HEK293T (cell line): ENCODE results near the gene FBXL4.

Source experiments
- CTCF ChIA-PET: fragments of 350-600 bp; formaldehyde crosslinking; extraction: SDS; loops from one replicate; lab custom pipeline; 2021; ENCODE audit warnings: antibody characterized with exemption, inconsistent platforms; lab: Yijun Ruan, JAX
- POLR2A ChIA-PET: fragments of 350-600 bp; formaldehyde crosslinking; extraction: SDS; loops from one replicate; lab custom pipeline; 2020; ENCODE audit warnings: antibody characterized with exemption, inconsistent platforms; lab: Yijun Ruan, JAX
- DNase-seq: peaks from one replicate; pipeline ENCODE4 v3.0.0; 2012; ENCODE audit warnings: mixed read lengths; ENCODE audit errors: extremely low spot score
- ARNT ChIP-seq: fragments of 450-650 bp; IDR thresholded peaks from 2 replicates; pipeline ENCODE4 v1.6.1; 2017; ENCODE audit warnings: mild to moderate bottlenecking
- BHLHE40 ChIP-seq: fragments of 450-650 bp; IDR thresholded peaks from 2 replicates; pipeline ENCODE4 v1.6.1; 2016; ENCODE audit warnings: mild to moderate bottlenecking, moderate library complexity, borderline replicate concordance
- CTBP1 ChIP-seq: fragments of 450-650 bp; IDR thresholded peaks from 2 replicates; pipeline ENCODE4 v1.6.1; 2016; ENCODE audit warnings: borderline replicate concordance
- ELF4 ChIP-seq: fragments of 450-650 bp; IDR thresholded peaks from 2 replicates; pipeline ENCODE4 v1.6.1; 2017; ENCODE audit warnings: antibody characterized with exemption
- FOXA1 ChIP-seq: fragments of 450-650 bp; IDR thresholded peaks from 2 replicates; pipeline ENCODE4 v1.6.1; 2016; ENCODE audit warnings: mild to moderate bottlenecking
- FOXK2 ChIP-seq: fragments of 450-650 bp; IDR thresholded peaks from 2 replicates; pipeline ENCODE4 v1.6.1; 2016; ENCODE audit warnings: mild to moderate bottlenecking
- FOXM1 ChIP-seq: fragments of 450-650 bp; IDR thresholded peaks from 2 replicates; pipeline ENCODE4 v1.6.1; 2017; ENCODE audit warnings: mild to moderate bottlenecking, borderline replicate concordance
- HDGF ChIP-seq: fragments of 450-650 bp; IDR thresholded peaks from 2 replicates; pipeline ENCODE4 v1.6.1; 2017; ENCODE audit warnings: antibody characterized with exemption, borderline replicate concordance
- L3MBTL2 ChIP-seq: fragments of 450-650 bp; conservative IDR thresholded peaks from 2 replicates; pipeline ENCODE4 v1.6.1; 2016; ENCODE audit warnings: mild to moderate bottlenecking
- LEF1 ChIP-seq: fragments of 450-650 bp; IDR thresholded peaks from 2 replicates; pipeline ENCODE4 v1.6.1; 2017; ENCODE audit warnings: mild to moderate bottlenecking, borderline replicate concordance
- NFRKB ChIP-seq: fragments of 450-650 bp; IDR thresholded peaks from 2 replicates; pipeline ENCODE4 v1.6.1; 2016; ENCODE audit warnings: mild to moderate bottlenecking, moderate library complexity
- PKNOX1 ChIP-seq: fragments of 450-650 bp; IDR thresholded peaks from 2 replicates; pipeline ENCODE4 v1.6.1; 2016
- SP1 ChIP-seq: fragments of 450-650 bp; IDR thresholded peaks from 2 replicates; pipeline ENCODE4 v1.6.1; 2017
- SUZ12 ChIP-seq: fragments of 450-650 bp; IDR thresholded peaks from 2 replicates; pipeline ENCODE4 v1.6.1; 2016; ENCODE audit warnings: mild to moderate bottlenecking
- TARDBP ChIP-seq: fragments of 450-650 bp; IDR thresholded peaks from 2 replicates; pipeline ENCODE4 v1.6.1; 2016
- ZNF384 ChIP-seq: fragments of 450-650 bp; IDR thresholded peaks from 2 replicates; pipeline ENCODE4 v1.6.1; 2016

Gene FBXL4

GRCh38 chr6:98900706-98901105, 47.0 kb downstream of the FBXL4 start:
- CTCF ChIA-PET, result no interaction called here
- no peak for DNase-seq

DNA sequence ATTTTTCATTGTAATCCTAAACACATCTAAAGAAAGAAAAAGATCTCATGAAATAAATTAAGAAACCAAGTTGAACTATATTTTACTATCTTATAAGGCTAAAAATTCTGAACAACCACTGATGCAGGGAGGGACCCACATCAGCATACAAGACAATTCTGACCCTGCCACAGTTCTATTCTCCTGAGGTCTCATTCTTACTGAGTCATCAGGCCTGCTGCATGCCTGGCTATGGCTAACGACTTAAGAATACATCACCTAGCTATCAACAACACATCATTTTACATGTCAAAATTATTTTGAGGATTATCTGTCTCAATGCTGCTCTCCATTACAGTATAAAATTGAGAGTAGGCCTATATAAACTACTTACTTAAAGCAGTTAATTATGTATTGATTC, 52.9 kb downstream of the FBXL4 start:
- no peak for TF ChIP-seq L3MBTL2
- no peak for TF ChIP-seq BHLHE40
- no peak for TF ChIP-seq ZNF384
- TF ChIP-seq TARDBP, result no peak
- no peak for TF ChIP-seq NFRKB
- TF ChIP-seq ELF4, result no peak
- no peak for TF ChIP-seq LEF1
- no peak for TF ChIP-seq FOXM1
- TF ChIP-seq PKNOX1, result no peak
- TF ChIP-seq HDGF, result no peak
- TF ChIP-seq CTBP1, result no peak
- no peak for TF ChIP-seq SUZ12
- no peak for TF ChIP-seq FOXK2
- no peak for TF ChIP-seq ARNT
- ChIA-PET CTCF (no interaction called here), POLR2A (no interaction called here)
- DNase-seq, result no peak

More at GRCh38 chr6:98900706-98901105, 47.0 kb downstream of the FBXL4 start:
- no peak for TF ChIP-seq LEF1
- no peak for TF ChIP-seq L3MBTL2
- no peak for TF ChIP-seq ARNT
- no peak for TF ChIP-seq HDGF
- no peak for TF ChIP-seq CTBP1
- no peak for TF ChIP-seq PKNOX1
- TF ChIP-seq ELF4, result no peak
- no peak for TF ChIP-seq TARDBP
- TF ChIP-seq NFRKB, result no peak
- no peak for TF ChIP-seq ZNF384
- TF ChIP-seq SUZ12, result no peak
- TF ChIP-seq FOXK2, result no peak
- no peak for TF ChIP-seq SP1
- no peak for TF ChIP-seq FOXA1
- TF ChIP-seq BHLHE40, result no peak
- no peak for TF ChIP-seq FOXM1
- POLR2A ChIA-PET, result no interaction called here

- ChIA-PET POLR2A (no interaction called here), CTCF (no interaction called here)
- TF ChIP-seq PKNOX1 (peak; percentile 18; the same call in 1 of the 2 replicates), LEF1 (no peak)
- no peak for DNase-seq
Measured at GRCh38 chr6:98887650-98888049, 60.1 kb downstream of the FBXL4 start.

DNA sequence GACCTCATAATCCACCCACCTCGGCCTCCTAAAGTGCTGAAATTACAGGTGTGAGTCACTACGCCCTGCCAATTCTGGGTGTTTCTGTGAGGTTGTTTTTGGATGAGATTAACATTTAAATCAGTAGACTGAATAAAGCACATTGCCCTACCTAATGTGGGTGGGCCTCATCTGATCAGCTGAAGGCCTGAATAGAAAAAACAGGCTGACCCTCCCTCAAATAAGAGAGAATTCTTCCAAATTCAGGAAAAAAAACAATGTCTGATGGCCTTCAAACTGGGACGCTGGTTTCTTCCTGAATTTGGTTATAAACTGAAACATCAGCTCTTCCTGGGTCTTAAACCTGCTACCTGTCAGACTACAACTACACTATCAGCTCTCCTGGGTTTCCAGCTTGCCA, 62.4 kb downstream of the FBXL4 start:
- no peak for TF ChIP-seq FOXA1
- ChIA-PET CTCF (no interaction called here), POLR2A (no interaction called here)
- DNase-seq, result no peak

GRCh38 chr6:98880486-98880885, 67.3 kb downstream of the FBXL4 start:
- POLR2A ChIA-PET, result no interaction called here
- DNase-seq, result no peak
- CTCF ChIA-PET, result interaction anchor here (1.2 kb wide), 1 partner anchor 111 kb away, joined by 3 read pairs; no protein-coding TSS in a partner anchor
- TF ChIP-seq BHLHE40, result no peak
- no peak for TF ChIP-seq HDGF
- no peak for TF ChIP-seq TARDBP
- TF ChIP-seq ELF4, result no peak
- TF ChIP-seq L3MBTL2, result no peak
- TF ChIP-seq ARNT, result no peak
- no peak for TF ChIP-seq FOXM1

DNA sequence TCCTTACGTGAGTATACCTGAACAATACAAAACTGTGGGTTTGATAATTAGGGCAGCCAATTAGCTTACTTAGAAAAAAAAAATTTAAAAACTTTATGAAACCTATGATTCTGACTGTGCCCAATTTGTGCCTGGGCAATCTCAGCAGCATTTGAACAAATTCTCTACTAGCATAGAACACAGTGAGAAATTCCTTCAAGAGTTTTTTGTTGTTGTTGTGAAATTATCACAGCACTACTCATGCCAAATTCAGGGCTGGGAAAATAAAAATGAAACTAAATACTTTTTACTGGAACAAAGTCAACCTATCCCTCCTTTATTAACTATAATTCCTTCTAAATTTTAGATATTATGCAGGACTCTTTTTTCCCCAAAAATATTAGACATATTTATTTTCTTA, 70.5 kb downstream of the FBXL4 start:
- POLR2A ChIA-PET, result no interaction called here
- TF ChIP-seq ZNF384 (no peak), FOXA1 (no peak), SUZ12 (no peak), ELF4 (no peak), ARNT (no peak), TARDBP (no peak), PKNOX1 (no peak), FOXM1 (no peak)
- CTCF ChIA-PET, result no interaction called here
- DNase-seq, result no peak

DNA sequence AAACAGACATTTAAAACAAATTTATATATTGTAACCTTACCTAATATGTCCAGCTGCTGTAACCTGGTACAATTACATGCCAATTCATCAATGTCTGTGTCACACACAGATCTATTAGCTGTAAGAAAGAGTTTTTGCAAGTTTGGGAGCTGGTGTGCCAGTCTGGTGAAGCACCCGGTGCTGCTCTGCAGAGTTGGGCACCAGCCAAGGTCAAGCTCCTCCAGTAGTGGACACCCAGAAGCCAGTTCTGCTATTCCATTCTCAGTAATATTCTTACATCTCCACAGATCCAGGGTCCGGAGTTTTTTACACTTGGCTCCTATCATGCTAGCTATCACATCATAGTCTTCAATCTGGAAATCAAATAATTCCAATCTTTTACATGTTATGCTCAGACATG, 72.4 kb downstream of the FBXL4 start:
- DNase-seq, result no peak
- no peak for TF ChIP-seq TARDBP
- ChIA-PET POLR2A (no interaction called here), CTCF (no interaction called here)
